ENCODE results near the gene CBX2. TPM values are rescaled to one million over a fixed set of nuclear protein-coding genes. Genes with fewer than 3 reads are reported as not detected.

The CBX2 gene
- total RNA-seq, 1 donor from 2014 or later = 53.5 TPM

DNA sequence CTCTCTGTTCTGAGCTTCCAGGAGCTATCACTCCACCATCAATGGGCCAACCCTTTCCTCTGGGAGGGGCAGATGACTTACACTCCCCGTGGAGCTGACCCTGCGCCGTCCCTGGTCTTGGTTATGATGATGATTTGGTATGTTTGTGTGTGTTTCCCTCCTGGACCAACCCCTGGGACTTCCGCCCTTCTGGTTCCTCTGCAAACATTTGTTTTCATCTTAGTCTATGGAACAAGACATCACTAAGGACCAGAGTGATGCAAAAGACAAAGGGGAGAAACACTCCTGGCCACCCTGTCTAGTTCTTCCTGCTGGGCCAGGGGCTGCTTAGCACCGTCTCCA, 47.6 kb downstream of the CBX2 start:
- Mint-ChIP-seq H3K4me1 (peaks cover 31% of the 10 kb centered on the region), H3K27me3 (ENCODE audit: insufficient read depth, low read depth) (peaks cover 22% of the 10 kb centered on the region), H3K4me3 (no peak overlapping the region), H3K9me3 (peaks cover 8% of the 10 kb centered on the region), H3K36me3 (peaks cover 3% of the 10 kb centered on the region), H3K27ac (no peak overlapping the region)
- Histone ChIP-seq H3K9me3 (ENCODE audit: low read depth) (no peaks in the 10 kb centered on the region), H2AFZ (replicated peaks) (no peak overlapping the region), H3K4me3 (no peak overlapping the region), H3K79me2 (ENCODE audit: low read depth) (no peaks in the 10 kb centered on the region), H4K20me1 (ENCODE audit: low read depth) (peaks cover 3% of the 10 kb centered on the region), H3K36me3 (no peaks in the 10 kb centered on the region), H3F3A (ENCODE audit: low read depth) (no peaks in the 10 kb centered on the region), H3K4me1 (no peaks in the 10 kb centered on the region), H3K27me3 (peaks cover 100% of the 10 kb centered on the region), H3K27ac (no peak overlapping the region), H3K9ac (no peak overlapping the region), H3K4me2 (no peak overlapping the region)
- TF ChIP-seq, protein P1, sequence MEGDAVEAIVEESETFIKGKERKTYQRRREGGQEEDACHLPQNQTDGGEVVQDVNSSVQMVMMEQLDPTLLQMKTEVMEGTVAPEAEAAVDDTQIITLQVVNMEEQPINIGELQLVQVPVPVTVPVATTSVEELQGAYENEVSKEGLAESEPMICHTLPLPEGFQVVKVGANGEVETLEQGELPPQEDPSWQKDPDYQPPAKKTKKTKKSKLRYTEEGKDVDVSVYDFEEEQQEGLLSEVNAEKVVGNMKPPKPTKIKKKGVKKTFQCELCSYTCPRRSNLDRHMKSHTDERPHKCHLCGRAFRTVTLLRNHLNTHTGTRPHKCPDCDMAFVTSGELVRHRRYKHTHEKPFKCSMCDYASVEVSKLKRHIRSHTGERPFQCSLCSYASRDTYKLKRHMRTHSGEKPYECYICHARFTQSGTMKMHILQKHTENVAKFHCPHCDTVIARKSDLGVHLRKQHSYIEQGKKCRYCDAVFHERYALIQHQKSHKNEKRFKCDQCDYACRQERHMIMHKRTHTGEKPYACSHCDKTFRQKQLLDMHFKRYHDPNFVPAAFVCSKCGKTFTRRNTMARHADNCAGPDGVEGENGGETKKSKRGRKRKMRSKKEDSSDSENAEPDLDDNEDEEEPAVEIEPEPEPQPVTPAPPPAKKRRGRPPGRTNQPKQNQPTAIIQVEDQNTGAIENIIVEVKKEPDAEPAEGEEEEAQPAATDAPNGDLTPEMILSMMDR (IDR thresholded peaks at IDR 0.05) = no peak
- TF ChIP-seq EZH2 (IDR thresholded peaks at IDR 0.05) = no peak
- no peak for TF ChIP-seq EZH2phosphoT487 (IDR thresholded peaks at IDR 0.05)
- no peak for DNase-seq (ENCODE audit: low spot score)

DNA sequence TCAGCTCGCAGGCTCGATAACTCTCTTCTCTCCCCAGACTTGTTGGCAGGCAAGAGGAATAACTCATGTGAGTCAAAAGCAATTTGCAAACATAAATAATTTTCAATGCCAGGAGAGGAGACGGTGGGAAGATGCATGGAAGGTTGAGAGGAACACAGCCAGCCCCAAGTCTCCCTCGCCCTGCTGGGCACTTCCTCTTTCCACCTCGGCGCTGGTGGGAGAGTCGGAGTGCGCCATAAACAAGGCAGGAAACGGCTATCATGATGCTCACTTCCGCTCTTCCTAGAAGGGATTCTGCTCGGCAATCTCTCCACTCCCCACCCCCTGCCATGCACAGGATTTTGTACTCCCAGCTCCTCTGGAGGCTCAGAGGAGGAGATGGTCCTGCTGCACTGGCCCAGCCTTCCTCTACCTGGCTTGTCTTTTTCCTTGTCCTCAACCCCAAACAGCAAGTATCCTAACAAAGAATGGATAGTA, 48.3 kb downstream of the CBX2 start:
- Mint-ChIP-seq H3K4me3 (no peak overlapping the region), H3K27me3 (ENCODE audit: insufficient read depth, low read depth) (peaks cover 22% of the 10 kb centered on the region), H3K27ac (peak overlapping the region; percentile 73), H3K4me1 (peaks cover 32% of the 10 kb centered on the region), H3K36me3 (peaks cover 3% of the 10 kb centered on the region), H3K9me3 (peaks cover 8% of the 10 kb centered on the region)
- Histone ChIP-seq H3K27me3 (peaks cover 100% of the 10 kb centered on the region), H3K4me3 (no peak overlapping the region), H3K27ac (no peak overlapping the region), H3K9me3 (ENCODE audit: low read depth) (no peaks in the 10 kb centered on the region), H3K36me3 (no peaks in the 10 kb centered on the region), H3F3A (ENCODE audit: low read depth) (no peaks in the 10 kb centered on the region), H4K20me1 (ENCODE audit: low read depth) (peaks cover 3% of the 10 kb centered on the region), H2AFZ (replicated peaks) (no peak overlapping the region), H3K9ac (no peak overlapping the region), H3K4me1 (peaks cover under 1% of the 10 kb centered on the region), H3K4me2 (no peak overlapping the region), H3K79me2 (ENCODE audit: low read depth) (no peaks in the 10 kb centered on the region)
- no peak for TF ChIP-seq EZH2phosphoT487 (IDR thresholded peaks at IDR 0.05)
- TF ChIP-seq, protein P1 (IDR thresholded peaks at IDR 0.05) = no peak
- DNase-seq (ENCODE audit: low spot score) = no peak

DNA sequence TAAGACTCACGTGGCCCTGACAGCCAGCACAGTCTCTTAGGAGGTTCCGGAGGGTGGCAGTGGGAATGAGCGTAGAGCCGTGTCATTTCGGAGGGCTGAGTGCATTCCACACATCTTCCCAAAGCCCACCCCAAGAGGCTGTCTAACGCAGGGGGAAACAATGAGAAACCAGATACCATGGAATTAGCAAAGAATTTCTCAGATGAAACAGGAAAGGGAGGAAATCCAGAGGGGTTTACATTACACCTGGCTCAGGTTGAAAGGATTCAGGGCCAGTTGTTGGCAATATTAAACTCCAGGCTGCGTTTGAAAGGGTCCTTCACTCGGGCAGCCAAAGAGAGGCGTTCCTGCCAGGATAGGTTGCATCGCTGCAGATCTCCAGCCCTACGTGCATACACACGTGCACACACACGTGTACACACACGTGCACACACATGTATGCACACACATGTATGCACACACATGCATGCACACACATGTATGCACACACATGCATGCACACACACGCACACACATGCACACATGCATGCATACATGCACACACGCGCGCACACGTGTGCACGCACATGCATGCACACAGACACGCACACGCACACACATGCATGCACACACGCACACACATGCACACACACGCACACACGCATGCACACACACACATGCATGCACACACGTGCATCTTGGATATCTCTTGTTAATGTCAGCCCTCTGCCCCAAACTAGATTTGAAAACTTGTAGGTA, 49.1 kb downstream of the CBX2 start:
- H3K36me3 ChIP-seq = no peaks in the 10 kb centered on the region
- H3K4me3 ChIP-seq = no peak overlapping the region
- no peaks in the 10 kb centered on the region for H3F3A ChIP-seq (ENCODE audit: low read depth)
- H3K79me2 ChIP-seq (ENCODE audit: low read depth) = no peaks in the 10 kb centered on the region
- Mint-ChIP-seq H3K36me3 (peaks cover 3% of the 10 kb centered on the region), H3K27me3 (ENCODE audit: insufficient read depth, low read depth) (peaks cover 22% of the 10 kb centered on the region), H3K4me1 (peaks cover 36% of the 10 kb centered on the region), H3K4me3 (no peak overlapping the region), H3K9me3 (peaks cover 7% of the 10 kb centered on the region), H3K27ac (peak overlapping the region; percentile 73)
- DNase-seq (ENCODE audit: low spot score) = no peak
- no peak overlapping the region for H2AFZ ChIP-seq (replicated peaks)
- no peak overlapping the region for H3K27ac ChIP-seq
- H3K4me2 ChIP-seq = no peak overlapping the region
- no peak for TF ChIP-seq EZH2 (IDR thresholded peaks at IDR 0.05)
- TF ChIP-seq, protein P1 (IDR thresholded peaks at IDR 0.05) = no peak
- no peak for TF ChIP-seq EZH2phosphoT487 (IDR thresholded peaks at IDR 0.05)
- H3K9ac ChIP-seq = no peak overlapping the region
- H3K27me3 ChIP-seq = peaks cover 100% of the 10 kb centered on the region
- peaks cover 8% of the 10 kb centered on the region for H3K4me1 ChIP-seq
- no peaks in the 10 kb centered on the region for H3K9me3 ChIP-seq (ENCODE audit: low read depth)
- H4K20me1 ChIP-seq (ENCODE audit: low read depth) = peaks cover 3% of the 10 kb centered on the region
